DMS114 treated with DMSO at 0.1 percent for 48 hours (cell line): Measurements from ENCODE around the gene IGF2.

Experiments
- DNase-seq: peaks from one replicate; lab custom pipeline; 2025; ENCODE audit not compliant: unreplicated experiment; lab: John Stamatoyannopoulos, UW

Gene IGF2

GRCh38 chr11:2154195-2154585 lies 15.0 kb upstream of the IGF2 start:
- DNase-seq: no peak

GRCh38 chr11:2153581-2154194 lies 14.5 kb upstream of the IGF2 start:
- no peak for DNase-seq

- DNase-seq: peak; percentile 40
These were observed 12.5 kb upstream of the IGF2 start for GRCh38 chr11:2151500-2152257.

GRCh38 chr11:2149864-2150847 lies 11.0 kb upstream of the IGF2 start:
- peak; percentile 30 for DNase-seq

DNA sequence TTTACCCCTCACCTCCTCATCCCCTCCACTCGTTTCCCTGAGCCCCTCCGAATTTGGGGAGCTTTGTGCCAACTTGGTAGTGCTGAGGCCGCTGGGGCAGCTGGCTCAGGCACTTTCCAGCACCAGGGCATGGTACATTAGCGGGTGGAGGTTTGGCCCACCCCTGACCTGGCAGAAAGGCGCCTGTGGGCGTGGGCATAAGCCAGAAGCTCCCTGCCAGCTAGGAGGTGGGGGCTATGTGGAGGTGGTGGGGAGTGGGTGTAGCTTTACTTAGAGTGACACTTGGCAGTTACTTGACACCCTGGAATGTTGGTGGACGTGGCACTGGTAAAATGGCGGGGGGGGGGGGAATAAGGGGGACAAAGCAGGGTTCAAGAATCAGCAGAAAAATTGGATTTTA lies 10.3 kb upstream of the IGF2 start:
- DNase-seq: no peak

DNA sequence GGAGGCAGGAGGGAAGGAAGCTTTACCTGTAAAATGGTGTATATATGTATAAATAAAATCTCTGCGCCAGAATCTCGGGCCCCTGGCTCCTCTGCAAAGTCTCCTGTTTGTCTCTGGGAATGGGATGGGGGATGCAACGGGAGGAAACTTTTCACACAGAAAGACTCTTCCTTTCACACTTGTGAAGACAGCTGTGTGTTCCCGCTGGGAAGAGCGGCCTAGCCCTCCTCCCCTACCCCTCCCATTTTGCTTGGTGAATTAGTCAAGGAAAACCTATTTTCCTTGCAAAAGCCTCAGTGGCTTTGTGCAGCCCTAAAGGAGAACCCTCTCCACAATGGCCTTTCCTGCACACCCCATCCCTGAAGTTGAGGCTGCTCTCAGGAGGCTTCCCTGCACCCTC lies 9.4 kb upstream of the IGF2 start:
- DNase-seq: no peak

DNA sequence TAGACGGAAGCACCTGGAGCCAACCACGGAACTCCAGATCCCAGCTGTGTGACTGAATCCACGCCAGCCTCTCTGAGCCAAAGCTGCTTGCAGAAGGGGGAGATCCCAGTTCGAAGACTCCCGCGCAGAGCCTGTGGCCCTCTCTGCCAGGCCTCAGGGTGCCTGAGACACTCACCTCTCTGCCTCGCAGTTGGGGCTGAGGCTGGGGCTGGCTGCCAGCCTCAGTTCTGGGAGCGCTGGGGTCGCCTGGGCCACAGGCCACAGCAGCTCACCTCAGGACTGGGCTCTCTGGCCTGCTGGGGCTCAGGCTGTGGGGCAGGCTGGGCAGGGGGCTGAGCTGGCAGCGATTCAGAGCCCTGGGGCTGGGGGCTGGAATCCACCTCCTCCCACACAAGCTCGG lies 8.2 kb upstream of the IGF2 start:
- DNase-seq: no peak

DNA sequence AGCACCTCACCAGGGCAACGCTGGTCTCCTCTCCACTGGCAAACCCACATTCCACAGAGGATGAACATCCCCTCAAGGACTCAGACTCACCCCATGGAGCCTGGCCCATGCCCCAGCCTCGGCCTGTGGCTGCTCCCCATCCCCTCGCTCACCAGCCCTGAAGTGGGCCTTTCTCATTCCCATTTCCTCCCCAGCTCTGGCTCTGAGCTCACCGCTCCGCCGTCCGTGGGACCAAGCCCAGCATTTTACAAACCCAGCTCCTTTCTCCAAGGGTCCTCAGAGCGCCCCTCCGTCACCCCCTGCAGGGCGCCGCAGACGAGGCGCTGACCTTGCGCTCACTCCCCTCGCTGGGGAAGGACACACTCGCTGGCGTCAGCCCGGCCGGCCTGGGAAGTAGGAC lies 6.9 kb upstream of the IGF2 start:
- no peak for DNase-seq

GRCh38 chr11:2144544-2145248 lies 5.5 kb upstream of the IGF2 start:
- no peak for DNase-seq

- DNase-seq: no peak
These were observed 4.8 kb upstream of the IGF2 start for GRCh38 chr11:2143799-2144543.

DNA sequence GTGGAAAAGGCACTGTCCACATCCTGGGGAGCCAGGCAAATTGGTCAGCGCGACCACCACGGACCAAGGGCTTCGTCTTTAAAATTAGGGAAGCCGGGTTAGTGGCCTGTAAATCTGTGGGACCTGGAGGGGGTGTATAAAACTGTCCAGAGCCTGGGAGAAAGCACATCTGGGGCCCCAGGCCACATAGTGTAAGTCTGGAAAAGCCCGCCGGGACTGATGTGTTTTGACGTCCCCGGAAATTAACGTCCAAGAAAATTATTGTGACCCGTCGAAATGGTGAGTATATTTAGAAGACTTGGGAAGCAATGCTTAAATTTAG lies 4.2 kb upstream of the IGF2 start:
- DNase-seq: no peak

DNA sequence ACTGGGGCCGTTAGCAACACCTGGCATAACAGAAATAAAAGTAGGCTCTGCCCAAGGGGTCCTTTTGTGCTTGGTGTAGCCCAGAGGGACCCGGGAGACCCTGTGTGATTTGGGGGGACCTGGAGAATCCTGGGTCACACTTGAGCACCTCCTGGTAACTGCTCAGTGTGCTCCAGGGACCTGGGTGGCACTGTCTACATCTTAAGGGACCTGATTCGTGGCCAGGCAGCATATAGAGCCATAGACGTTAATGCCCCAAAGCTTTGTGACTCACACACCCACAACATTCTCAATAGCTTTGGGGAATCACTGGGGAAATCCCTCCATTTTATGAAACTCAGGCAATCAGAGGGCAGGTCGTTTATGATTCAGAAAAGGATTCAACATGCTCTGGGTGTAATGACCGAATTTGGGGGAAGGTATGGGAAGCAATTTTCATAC lies 3.6 kb upstream of the IGF2 start:
- no peak for DNase-seq

- no peak for DNase-seq
These were observed 3.1 kb upstream of the IGF2 start for GRCh38 chr11:2142300-2142759.

GRCh38 chr11:2140411-2141400 lies 1.5 kb upstream of the IGF2 start:
- no peak for DNase-seq

GRCh38 chr11:2139621-2140337 lies 590 bp upstream of the IGF2 start:
- no peak for DNase-seq

DNA sequence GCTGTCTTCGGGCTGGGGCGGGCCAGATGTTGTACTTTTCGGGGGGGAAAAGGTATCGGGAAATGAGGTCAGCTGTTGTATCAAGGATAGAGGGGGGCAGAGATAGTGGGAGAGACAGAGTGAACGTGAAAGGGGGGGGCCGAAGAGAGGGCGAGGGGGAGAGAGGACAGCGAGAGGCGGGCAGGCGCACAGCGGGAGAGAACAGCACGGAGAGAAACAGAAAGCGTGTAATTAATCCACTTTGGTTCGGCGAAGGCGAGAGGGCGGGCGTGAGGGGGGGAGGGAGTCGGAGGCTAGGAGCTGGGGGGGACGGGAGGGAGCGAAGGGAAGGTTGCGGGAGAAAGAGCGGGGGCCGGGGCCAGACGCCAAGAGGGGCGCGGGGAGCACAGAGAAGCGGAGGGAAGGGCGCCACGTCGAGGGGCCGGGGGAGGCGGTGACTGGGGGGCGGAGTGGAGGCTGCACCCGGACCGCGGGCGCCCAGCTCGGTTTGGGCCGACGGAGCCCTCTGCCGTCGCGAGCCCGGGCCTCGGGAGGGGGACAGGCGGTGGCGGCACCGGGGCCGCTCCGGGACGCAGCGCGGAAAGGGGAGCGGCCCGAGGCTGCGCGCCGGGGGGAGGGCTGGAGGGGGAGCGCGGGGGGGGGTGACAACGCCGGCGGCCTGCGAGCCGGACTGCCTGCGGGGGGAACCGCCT lies 612 bp downstream of the IGF2 start:
- DNase-seq: no peak

GRCh38 chr11:2138068-2138430 lies 1.1 kb downstream of the IGF2 start:
- DNase-seq: no peak
